ENCODE measurements around the gene EGLN3. TPM values are rescaled to one million over a fixed set of nuclear protein-coding genes. Genes with fewer than 3 reads are reported as not detected.

The EGLN3 gene
- total and polyA plus RNA-seq, 10 of the 15 experiments (the other 5 are each of a cell fraction or from before 2014, with no cell fraction given): 0.42 to 8.1 (median 2.0) TPM

DNA sequence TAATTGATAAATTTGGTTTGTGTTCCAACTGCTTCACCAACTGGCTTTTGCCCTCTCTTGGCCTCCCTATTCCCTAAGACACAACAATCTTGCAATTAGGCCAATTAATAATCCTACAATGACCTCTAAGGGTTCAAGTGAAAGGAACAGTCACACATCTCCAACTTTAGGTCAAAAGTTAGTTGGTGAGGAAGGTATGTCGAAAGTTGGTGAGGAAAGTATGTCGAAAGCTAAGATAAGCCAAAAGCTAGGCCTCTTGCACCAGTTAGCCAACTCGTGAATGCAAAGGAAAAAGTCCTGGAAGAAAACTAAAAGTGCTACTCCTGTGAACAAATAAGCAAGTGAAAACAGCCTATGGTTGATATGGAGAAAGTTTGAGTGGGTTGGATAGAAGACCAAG, 32.6 kb downstream of the EGLN3 start:
- no peak overlapping the region for H2AFZ ChIP-seq (ENCODE audit: control insufficient read depth, low read depth, low read length)
- RAD21 ChIA-PET (ENCODE audit: unreplicated experiment): interaction anchor here (1.7 to 1.8 kb wide), 2 partner anchors 16 to 180 kb away, joined by 5 read pairs; no protein-coding TSS in a partner anchor
- in situ Hi-C loops (cut with MboI): no loop called here

More for the DNA sequence above, 32.6 kb downstream of the EGLN3 start:
- no peaks in the 10 kb centered on the region for H3K36me3 ChIP-seq (ENCODE audit: control insufficient read depth in 2 of 2, insufficient read depth in 2 of 2, low read length in 1 of 2)
- no peak overlapping the region for H3K9ac ChIP-seq (ENCODE audit: control insufficient read depth, insufficient read depth, low read length)
- no peak overlapping the region for H3K4me3 ChIP-seq
- intact Hi-C loops (cut with micrococcal nuclease; ENCODE audit: unreplicated experiment): no loop called here
- DNase-seq (ENCODE audit: low read depth, low spot score) (no peak), FAIRE-seq (no peak), ATAC-seq (no peak)
- SMC1A ChIA-PET (ENCODE audit: uncharacterized antibody, unreplicated experiment): interaction anchor here (0.8 to 2.5 kb wide), 4 partner anchors 10 to 180 kb away, joined by 3 to 6 read pairs (median 4); no protein-coding TSS in a partner anchor
- BruUV-seq (replicated peaks): no TSS peak
- WGBS (ENCODE audit: insufficient coverage, insufficient replicate concordance, low lambda C conversion rate, missing lambda C conversion rate): 31% methylated on average over 3 of the region's 3 CpGs
- no peaks in the 10 kb centered on the region for H3K4me1 ChIP-seq (ENCODE audit: control insufficient read depth, insufficient read depth, low read length)
- H4K20me1 ChIP-seq (ENCODE audit: control insufficient read depth, insufficient read depth): no peaks in the 10 kb centered on the region
- CTCF ChIA-PET: interaction anchor here (0.7 to 2.8 kb wide), 5 partner anchors 9 to 127 kb away, joined by 3 to 13 read pairs (median 4); no protein-coding TSS in a partner anchor
- no peak overlapping the region for H3K4me2 ChIP-seq (ENCODE audit: control insufficient read depth, insufficient read depth)
- POLR2A ChIA-PET: interaction anchor here (1.3 kb wide), 1 partner anchor 17 kb away, joined by 3 read pairs; no protein-coding TSS in a partner anchor
- H3K9me3 ChIP-seq (replicated peaks; ENCODE audit: control insufficient read depth, insufficient read depth, low read length): no peaks in the 10 kb centered on the region
- no peaks in the 10 kb centered on the region for H3K79me2 ChIP-seq (ENCODE audit: control insufficient read depth, insufficient read depth, low read length)
- H3K27ac ChIP-seq (ENCODE audit: control insufficient read depth, insufficient read depth): no peak overlapping the region
- TF ChIP-seq, protein P1, sequence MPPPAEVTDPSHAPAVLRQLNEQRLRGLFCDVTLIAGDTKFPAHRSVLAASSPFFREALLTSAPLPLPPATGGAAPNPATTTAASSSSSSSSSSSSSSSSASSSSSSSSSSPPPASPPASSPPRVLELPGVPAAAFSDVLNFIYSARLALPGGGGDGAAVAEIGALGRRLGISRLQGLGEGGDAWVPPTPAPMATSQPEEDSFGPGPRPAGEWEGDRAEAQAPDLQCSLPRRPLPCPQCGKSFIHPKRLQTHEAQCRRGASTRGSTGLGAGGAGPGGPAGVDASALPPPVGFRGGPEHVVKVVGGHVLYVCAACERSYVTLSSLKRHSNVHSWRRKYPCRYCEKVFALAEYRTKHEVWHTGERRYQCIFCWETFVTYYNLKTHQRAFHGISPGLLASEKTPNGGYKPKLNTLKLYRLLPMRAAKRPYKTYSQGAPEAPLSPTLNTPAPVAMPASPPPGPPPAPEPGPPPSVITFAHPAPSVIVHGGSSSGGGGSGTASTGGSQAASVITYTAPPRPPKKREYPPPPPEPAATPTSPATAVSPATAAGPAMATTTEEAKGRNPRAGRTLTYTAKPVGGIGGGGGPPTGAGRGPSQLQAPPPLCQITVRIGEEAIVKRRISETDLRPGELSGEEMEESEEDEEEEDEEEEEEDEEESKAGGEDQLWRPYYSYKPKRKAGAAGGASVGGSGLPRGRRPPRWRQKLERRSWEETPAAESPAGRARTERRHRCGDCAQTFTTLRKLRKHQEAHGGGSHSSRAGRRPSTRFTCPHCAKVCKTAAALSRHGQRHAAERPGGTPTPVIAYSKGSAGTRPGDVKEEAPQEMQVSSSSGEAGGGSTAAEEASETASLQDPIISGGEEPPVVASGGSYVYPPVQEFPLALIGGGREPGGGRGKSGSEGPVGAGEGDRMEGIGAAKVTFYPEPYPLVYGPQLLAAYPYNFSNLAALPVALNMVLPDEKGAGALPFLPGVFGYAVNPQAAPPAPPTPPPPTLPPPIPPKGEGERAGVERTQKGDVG (CRISPR knock-in tag; IDR thresholded peaks at IDR 0.05): no peak
- TF ChIP-seq GABPA (IDR thresholded peaks at IDR 0.05; ENCODE audit: low read depth) (no peak), CBX3 (IDR thresholded peaks at IDR 0.05; ENCODE audit: borderline replicate concordance, low read depth) (no peak), ZNF217 (IDR thresholded peaks at IDR 0.05) (no peak), BHLHE40 (IDR thresholded peaks at IDR 0.05; ENCODE audit: borderline replicate concordance in 1 of 2, low read depth in 2 of 2, low read length in 1 of 2) (no peak), BRCA1 (IDR thresholded peaks at IDR 0.05; ENCODE audit: low read depth, low read length) (no peak)
- TF ChIP-seq, protein P2, sequence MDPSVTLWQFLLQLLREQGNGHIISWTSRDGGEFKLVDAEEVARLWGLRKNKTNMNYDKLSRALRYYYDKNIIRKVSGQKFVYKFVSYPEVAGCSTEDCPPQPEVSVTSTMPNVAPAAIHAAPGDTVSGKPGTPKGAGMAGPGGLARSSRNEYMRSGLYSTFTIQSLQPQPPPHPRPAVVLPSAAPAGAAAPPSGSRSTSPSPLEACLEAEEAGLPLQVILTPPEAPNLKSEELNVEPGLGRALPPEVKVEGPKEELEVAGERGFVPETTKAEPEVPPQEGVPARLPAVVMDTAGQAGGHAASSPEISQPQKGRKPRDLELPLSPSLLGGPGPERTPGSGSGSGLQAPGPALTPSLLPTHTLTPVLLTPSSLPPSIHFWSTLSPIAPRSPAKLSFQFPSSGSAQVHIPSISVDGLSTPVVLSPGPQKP (IDR thresholded peaks at IDR 0.05; ENCODE audit: low read depth, low read length): no peak
- TF ChIP-seq, protein P3, sequence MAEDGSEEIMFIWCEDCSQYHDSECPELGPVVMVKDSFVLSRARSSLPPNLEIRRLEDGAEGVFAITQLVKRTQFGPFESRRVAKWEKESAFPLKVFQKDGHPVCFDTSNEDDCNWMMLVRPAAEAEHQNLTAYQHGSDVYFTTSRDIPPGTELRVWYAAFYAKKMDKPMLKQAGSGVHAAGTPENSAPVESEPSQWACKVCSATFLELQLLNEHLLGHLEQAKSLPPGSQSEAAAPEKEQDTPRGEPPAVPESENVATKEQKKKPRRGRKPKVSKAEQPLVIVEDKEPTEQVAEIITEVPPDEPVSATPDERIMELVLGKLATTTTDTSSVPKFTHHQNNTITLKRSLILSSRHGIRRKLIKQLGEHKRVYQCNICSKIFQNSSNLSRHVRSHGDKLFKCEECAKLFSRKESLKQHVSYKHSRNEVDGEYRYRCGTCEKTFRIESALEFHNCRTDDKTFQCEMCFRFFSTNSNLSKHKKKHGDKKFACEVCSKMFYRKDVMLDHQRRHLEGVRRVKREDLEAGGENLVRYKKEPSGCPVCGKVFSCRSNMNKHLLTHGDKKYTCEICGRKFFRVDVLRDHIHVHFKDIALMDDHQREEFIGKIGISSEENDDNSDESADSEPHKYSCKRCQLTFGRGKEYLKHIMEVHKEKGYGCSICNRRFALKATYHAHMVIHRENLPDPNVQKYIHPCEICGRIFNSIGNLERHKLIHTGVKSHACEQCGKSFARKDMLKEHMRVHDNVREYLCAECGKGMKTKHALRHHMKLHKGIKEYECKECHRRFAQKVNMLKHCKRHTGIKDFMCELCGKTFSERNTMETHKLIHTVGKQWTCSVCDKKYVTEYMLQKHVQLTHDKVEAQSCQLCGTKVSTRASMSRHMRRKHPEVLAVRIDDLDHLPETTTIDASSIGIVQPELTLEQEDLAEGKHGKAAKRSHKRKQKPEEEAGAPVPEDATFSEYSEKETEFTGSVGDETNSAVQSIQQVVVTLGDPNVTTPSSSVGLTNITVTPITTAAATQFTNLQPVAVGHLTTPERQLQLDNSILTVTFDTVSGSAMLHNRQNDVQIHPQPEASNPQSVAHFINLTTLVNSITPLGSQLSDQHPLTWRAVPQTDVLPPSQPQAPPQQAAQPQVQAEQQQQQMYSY (CRISPR knock-in tag; IDR thresholded peaks at IDR 0.05): no peak
- no peaks in the 10 kb centered on the region for H3K27me3 ChIP-seq (replicated peaks in 1 of 2; ENCODE audit: control insufficient read depth in 2 of 2, insufficient read depth in 2 of 2, low read length in 1 of 2)

Measured in GM12878 (cell line).